Coronary artery (tissue), 2 donors: ENCODE data around the gene PAQR8.
"Not testable (repeated sequence)": the region's sequence is repeated elsewhere in the genome, so short reads cannot be mapped to it uniquely, and the experiment has no call there.

Experiments
- DNase-seq: peaks from one replicate; pipeline ENCODE4 v3.0.0-alpha.2; 2017; ENCODE audit warnings: low spot score
- H3K27ac ChIP-seq, 2 donors: fragments of 200-600 bp; sonication (generic); one replicate each; pipeline ENCODE4 v1.5.1; 2016 to 2019
- H3K4me3 ChIP-seq: fragments of 200-600 bp; sonication (generic); 2 replicates; pipeline ENCODE4 v1.5.1; 2016; ENCODE audit warnings: mild to moderate bottlenecking, moderate library complexity
- CTCF ChIP-seq: fragments of 200-600 bp; sonication (generic); IDR thresholded peaks from one replicate; pipeline ENCODE4 v1.5.1; 2019; ENCODE audit warnings: antibody characterized with exemption

Gene PAQR8

GRCh38 chr6:52375780-52376556 is 14.0 kb downstream of the PAQR8 start:
- TF ChIP-seq CTCF, result no peak
- no peak overlapping the region for H3K27ac ChIP-seq
- H3K4me3 ChIP-seq, result no peak overlapping the region
- DNase-seq, result no peak

GRCh38 chr6:52376763-52377162 is 14.8 kb downstream of the PAQR8 start:
- H3K27ac ChIP-seq, result no peak overlapping the region
- DNase-seq, result no peak
- no peak overlapping the region for H3K4me3 ChIP-seq
- no peak for TF ChIP-seq CTCF

- H3K4me3 ChIP-seq, result no peak overlapping the region
- TF ChIP-seq CTCF, result no peak
- H3K27ac ChIP-seq, result no peak overlapping the region
- no peak for DNase-seq
Measured at GRCh38 chr6:52377538-52378221, 15.7 kb downstream of the PAQR8 start.

GRCh38 chr6:52381249-52381648 is 19.3 kb downstream of the PAQR8 start:
- no peak for DNase-seq
- no peak overlapping the region for H3K4me3 ChIP-seq
- TF ChIP-seq CTCF, result no peak
- no peak overlapping the region for H3K27ac ChIP-seq

- no peak for TF ChIP-seq CTCF
- DNase-seq, result no peak
- H3K27ac ChIP-seq, result no peak overlapping the region
- no peak overlapping the region for H3K4me3 ChIP-seq
Measured at GRCh38 chr6:52384145-52384766, 22.3 kb downstream of the PAQR8 start.

GRCh38 chr6:52385074-52385473 is 23.1 kb downstream of the PAQR8 start:
- DNase-seq, result no peak
- Histone ChIP-seq H3K27ac (no peak overlapping the region), H3K4me3 (no peak overlapping the region)
- no peak for TF ChIP-seq CTCF

GRCh38 chr6:52388119-52388518 is 26.2 kb downstream of the PAQR8 start:
- H3K4me3 ChIP-seq, H3K27ac ChIP-seq, DNase-seq: not testable (repeated sequence)
